GM15510 (cell line): Measurements from ENCODE around the gene CREBL2.
A peak's percentile ranks its signal among the peaks of the same experiment; 100 is the strongest.

Source experiments
- POLR2A ChIP-seq: IDR thresholded peaks from 3 replicates; pipeline ENCODE4 v1.6.1; 2011; ENCODE audit warnings: borderline replicate concordance; ENCODE audit not compliant: insufficient read length; ENCODE audit errors: extremely low read depth

Gene CREBL2, protein sequence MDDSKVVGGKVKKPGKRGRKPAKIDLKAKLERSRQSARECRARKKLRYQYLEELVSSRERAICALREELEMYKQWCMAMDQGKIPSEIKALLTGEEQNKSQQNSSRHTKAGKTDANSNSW

DNA sequence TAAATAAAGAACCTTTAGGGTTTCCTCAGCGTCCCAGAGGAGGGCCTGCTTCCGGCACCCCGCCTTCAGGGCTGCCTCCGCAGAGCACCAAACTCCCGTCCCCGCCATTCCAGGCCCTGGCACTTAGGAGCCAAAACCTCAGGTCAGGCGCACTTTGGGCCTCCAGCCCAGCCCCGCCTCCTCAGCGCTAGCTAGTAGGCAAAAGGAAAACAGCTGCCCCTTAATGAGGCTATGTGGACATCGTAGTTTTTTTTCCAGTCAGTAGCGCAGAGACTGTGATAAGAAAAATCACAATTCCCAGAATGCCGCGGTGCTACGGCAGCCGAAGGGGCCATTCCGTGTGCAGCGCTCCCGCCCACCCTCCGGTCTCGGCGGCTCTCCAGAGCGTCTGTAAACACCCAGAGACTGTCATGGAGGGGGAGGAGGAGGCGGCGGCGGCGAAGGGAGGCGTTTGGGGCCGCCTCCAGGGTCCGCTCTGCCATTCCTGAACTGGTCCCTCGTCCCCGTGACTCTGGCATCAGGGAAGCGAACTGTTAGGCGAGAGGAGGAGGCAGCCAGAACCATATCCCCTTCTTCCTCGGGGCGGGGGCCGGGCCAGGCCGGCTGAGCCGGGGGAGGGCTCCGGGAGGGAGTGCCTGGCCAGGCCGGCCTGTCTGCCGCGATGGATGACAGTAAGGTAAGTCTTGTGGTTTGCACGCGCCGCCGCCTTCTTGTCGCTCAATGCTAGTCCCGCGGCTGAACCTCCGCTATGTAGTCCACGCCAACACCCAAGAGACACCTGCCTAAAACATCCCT is at the start of gene CREBL2:
Gene CREBL2, plus strand, starts transcription at position 365 of the 795 bp plus-strand sequence. Its CDS starts 297 bp downstream, at position 662.
- TF ChIP-seq POLR2A = peak; percentile 72

DNA sequence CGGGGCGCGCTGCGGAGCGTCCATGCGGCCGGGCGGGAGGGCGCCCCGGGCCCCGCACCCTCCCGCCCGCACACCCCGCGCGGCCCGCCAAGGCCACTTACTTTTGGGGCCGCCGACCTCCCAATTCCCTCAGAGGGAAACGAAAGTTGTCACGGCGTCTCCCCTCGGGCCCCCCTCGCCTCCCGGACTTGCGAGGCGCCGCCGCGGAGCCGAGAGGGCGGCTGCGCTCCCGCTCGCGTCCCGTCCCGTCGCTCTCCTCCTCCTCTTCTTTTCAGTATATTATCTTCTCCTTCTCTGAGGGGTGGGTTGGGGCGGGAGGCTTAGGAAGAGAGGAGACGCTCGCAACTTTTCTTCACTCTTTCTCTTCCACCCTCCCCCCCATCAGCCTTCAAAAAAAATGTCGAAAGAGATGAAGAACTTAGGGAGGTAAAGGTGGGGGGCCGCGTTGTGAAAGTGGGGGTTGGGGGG is 49.6 kb upstream of the CREBL2 start:
- TF ChIP-seq POLR2A = no peak

DNA sequence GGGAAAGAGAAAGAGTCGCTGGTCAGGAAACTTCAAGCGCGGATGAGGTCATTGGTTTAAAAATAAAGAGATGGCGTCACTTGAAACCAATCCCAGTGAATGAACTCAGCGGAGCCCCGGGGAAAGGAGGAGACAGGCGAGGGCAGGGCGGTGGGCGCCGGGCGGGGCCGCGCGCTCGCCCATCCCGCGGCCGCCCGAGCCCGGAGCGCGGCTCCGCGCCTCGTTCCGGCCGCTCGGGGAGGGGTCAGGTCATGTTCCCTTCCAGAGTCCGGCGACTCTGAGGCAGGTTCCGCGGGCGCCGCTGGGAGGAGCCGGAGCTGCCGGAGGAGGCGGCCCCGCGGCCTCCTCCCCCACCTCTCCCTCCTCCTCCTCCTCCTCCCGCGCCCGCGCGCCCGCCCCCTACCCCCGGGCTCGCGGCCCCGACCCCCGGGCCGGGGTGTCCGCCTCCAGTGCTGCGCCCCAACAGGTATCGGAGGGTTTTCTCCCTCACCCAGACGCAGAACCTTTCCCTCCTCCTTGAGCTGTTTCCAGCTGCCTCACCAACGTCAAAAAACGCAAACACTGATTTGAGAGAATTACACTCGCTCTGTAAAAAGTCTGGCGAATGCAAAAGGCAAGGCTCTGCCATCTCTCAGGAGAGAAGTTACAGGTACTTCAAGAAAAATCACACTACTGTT is 49.0 kb upstream of the CREBL2 start, which contains the start of gene DUSP16:
Gene DUSP16, minus strand, starts transcription at position 279 of the 677 bp plus-strand sequence. CDS start 41,765 bp downstream, outside the sequence.
- TF ChIP-seq POLR2A = peak; percentile 83

DNA sequence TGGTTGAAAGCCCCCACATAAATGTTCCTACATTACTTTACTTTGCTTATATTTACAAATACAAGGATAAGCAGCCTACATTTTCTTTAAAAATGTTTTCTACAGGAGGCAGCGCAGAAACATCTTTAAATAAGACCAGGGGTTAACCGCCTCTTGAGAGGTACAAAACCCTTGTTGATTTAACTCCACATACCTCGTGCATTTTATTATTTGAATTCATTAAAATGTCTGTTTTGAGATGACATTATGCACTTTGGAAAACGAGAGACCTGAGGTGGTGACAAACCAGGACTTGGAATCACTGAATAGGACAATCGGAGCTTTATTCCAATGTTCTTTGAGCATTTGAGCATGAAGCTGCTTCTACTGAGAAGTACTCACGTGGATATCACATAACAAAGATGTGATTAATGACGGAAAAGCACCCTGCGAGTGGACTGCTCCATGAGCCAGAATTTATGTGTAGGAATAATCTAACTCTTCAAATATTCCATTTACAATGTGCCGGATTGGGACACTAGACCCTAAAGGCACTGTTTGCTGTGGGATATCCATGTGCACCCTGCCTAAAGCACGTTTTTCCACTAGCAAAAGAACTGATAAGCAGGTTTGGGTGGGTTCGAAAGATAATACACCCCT is 48.3 kb upstream of the CREBL2 start:
- no peak for TF ChIP-seq POLR2A

DNA sequence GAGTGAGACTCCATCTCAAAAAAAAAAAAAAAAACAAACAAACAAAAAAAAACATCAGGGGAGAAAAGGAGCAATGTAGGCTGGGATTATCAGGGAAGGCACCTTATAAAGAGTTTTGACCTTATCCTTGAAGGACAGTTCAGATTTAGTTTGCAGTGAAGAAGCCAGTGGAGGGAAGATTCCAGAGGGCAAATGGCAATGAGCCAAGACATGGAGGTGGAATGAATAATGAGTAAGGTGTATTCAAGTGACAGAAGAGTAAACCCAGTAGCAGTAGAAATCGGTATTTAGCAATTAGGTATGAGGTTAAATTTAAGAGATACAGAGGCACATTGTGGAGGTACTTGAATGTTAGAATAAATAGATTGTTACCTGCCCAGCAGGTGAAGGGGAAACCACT is 46.8 kb upstream of the CREBL2 start:
- TF ChIP-seq POLR2A = no peak

DNA sequence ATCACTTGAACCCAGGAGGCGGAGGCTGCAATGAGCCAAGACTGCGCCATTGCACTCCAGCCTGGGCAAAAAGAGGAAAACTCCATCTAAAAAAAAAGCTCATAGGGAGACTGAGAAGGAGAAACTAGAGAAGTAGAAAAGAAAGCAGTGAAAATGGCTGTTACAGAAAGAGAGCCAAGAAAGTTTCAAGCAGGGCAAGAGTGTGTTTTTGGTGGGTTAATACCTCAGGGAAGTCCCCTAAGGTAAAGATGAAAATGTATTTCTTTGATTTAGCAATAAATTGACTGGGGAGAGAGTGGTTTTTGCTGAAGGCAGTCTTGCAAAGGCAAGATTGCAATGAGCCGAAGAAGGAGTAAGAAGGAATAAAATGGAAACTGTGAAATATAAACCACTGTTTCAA is 39.0 kb upstream of the CREBL2 start:
- TF ChIP-seq POLR2A = no peak

DNA sequence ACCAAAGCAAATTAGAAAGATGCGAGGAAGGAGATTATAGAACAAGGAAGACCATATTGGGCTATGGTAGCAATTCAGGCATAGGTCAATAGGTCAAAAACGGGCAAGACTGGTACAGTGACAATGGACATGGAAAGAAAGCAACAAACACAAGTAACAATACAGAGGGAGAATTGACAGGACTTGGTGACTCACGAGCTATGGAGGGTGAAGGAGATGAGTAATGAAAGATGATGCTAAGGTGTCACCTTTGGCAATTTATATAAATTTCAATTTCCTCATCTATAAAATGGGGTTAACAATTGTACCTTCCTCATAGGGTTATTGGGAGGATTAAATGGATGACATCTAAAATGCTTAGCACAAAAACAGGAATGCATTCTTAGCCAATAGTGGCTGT is 33.9 kb upstream of the CREBL2 start:
- no peak for TF ChIP-seq POLR2A

DNA sequence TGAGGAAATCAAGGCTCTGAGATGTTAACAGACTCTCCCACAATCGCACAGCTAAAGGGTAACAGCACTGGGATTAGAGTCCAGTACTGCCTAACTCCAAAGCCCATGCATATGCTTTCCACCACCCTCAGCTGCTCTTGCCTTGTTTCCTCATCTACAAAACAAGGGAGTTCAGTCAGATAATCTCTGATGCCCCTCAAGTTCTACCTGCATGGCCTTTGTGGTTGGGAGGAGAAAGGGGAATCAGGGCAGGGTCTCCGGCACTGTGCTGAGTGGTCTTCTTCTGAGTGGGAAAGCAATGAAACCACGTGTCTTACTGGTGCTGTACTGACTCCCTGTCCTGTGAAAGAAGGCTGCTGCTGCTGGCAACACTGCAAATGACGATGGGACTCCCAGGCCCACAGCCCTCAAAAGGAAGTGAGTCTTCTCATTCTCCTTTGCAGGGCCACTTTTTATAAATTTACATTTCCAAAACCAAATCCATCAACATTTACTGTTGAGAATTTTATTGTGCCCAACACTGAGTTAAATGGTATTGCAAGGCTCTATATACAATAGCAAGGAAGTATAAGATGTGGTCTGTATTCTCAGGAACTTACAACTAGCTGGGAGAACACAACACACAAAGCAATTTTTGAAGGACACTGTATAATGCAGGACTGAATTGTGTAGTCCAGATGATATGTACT is 29.3 kb upstream of the CREBL2 start:
- TF ChIP-seq POLR2A = no peak

DNA sequence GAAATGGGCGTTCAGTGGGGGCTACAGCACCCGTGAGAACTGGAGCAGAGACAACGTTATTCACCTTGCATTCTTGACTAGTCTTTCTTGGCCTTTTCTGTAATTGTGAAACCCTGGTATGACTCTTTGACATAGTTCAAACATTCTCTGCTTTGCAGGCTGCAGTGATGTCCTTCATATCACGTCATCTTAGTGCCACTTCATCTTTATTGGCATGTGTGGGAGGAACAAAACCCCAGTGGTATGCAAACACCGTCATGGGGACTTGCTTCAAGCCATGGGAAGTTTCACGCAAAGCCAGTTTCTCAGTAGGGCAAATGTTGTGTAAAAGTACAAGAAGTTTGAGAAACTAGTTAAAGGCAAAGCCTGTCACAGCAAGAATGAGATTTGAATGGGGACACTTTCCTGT is 28.8 kb upstream of the CREBL2 start:
- no peak for TF ChIP-seq POLR2A

DNA sequence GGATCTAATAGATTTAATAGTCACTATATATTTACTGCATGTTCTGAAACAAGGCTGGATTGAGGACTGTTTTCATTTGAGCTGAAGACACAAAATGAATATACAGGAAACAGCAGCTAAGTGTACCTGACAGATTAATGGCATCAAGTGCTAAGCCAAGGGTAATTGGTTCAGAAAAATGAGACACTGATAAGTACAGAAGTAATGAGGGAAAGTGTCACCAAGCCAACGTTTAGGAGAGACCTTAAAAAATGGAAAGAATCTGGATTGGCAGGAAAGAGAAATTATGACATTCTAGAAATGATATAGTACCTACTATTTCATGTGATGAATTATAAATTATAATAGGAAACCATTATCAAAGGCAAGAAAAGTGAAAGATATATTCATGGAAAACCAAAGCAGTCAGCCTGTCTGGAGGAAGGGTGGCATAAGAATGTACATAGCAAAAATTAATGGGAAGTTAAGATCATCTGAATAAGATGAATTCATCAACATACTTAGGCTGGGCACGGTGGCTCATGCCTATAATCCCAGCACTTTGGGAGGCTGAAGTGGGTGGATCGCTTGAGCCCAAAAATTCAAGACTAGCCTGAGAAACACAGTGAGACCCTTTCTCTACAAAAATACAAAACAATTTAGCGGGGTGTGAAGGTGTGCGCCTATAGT is 28.0 kb upstream of the CREBL2 start:
- no peak for TF ChIP-seq POLR2A

DNA sequence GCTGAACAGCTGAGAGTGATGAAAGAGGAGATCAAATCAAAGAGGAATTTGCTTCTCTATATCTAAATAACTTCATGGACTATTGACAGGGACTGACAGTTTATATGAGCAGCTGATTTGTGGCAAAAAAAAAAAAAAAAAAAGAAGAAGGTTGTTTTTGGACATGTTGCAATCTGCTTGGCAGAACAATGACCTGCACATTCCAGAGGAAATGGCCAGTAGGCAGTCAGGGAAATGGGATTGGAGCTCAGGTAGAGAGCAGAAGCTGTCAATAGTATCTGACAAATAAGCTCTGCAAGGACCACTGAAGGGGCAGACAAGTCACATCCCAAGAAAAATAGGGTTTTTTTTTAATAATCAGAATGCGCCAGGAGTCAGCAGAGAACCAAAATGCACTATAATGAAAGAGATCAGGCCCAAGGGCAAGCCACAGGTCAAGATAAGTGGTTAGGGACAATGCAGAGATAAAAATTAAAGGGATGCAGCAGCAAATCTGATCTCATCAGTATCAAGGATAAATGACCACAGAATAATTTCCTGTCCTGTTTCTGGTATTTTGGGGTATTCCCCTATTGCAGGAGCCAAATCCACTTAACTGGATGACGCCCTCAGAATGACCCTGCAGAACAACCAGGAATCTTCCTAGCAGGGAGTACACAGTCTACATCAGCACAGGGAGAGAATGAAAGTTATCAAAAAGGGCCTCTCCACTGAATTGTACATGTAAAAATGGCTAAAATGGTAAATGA is 26.4 kb upstream of the CREBL2 start:
- TF ChIP-seq POLR2A = no peak

DNA sequence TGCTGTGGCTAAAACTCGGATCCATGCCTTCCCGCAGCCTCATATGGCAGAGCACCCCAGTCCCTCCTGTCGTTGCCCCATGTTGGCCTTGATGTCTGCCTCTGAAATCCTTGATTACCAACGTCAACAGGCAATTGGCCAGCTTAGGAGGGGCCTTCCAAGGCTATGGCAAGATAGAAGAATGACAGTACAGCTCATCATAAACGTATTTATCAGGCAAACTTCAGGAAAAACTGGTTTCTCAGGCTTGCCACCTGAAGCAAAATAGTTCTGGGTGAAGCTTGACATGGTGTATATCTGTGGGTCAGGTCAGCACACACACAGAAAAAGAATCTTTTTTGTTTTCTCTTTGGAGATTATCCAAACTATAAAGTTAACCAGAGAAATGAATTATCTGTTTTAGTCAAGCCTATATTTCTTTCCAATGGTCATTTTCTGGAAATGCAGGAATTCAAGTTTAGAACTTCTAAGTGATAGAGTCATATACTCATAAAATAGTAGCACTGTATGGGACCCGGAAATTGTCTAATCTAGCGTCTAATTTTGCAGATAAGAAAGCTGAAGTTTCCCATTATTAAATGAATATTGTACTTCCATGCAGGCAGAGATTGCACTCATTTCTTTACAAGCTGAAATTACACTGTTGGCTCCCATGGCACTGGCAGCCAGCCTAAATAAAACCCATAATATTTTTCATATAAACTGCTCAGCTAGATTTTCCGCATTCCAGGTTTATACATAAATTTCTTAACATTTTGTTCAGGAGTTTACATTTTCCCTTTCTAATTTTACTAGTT is 24.6 kb upstream of the CREBL2 start:
- TF ChIP-seq POLR2A = no peak
